NCI-H1417 treated with DMSO at 0.1 percent for 48 hours (cell line): Measurements from ENCODE around the gene TPST2.
"Not testable (repeated sequence)": the region's sequence is repeated elsewhere in the genome, so short reads cannot be mapped to it uniquely, and the experiment has no call there.

Experiments
- DNase-seq: peaks from one replicate; lab custom pipeline; 2025; lab: John Stamatoyannopoulos, UW

The TPST2 gene

GRCh38 chr22:26589845-26590736, at the start of gene TPST2:
Gene TPST2 (minus strand): TSS chr22:26590132. CDS start chr22:26541630, 48,502 bp downstream.
- no peak for DNase-seq

- DNase-seq, result no peak
Observed at GRCh38 chr22:26636296-26636695, 46.4 kb upstream of the TPST2 start.

- no peak for DNase-seq
Observed at GRCh38 chr22:26635117-26635516, 45.2 kb upstream of the TPST2 start.

GRCh38 chr22:26634189-26634588, 44.3 kb upstream of the TPST2 start:
- DNase-seq, result no peak

- DNase-seq, result no peak
Observed at GRCh38 chr22:26632422-26633155, 42.7 kb upstream of the TPST2 start.

- no peak for DNase-seq
Observed at GRCh38 chr22:26631282-26631681, 41.4 kb upstream of the TPST2 start.

- no peak for DNase-seq
Observed at GRCh38 chr22:26629988-26630761, 40.2 kb upstream of the TPST2 start.

- DNase-seq, result no peak
Observed at GRCh38 chr22:26624803-26625202, 34.9 kb upstream of the TPST2 start.

- no peak for DNase-seq
Observed at GRCh38 chr22:26623984-26624383, 34.1 kb upstream of the TPST2 start.

GRCh38 chr22:26621663-26622062, 31.7 kb upstream of the TPST2 start, which contains the start of gene CRYBA4:
Gene CRYBA4 (plus strand): TSS chr22:26621963. CDS start chr22:26622597, 634 bp downstream.
- no peak for DNase-seq

GRCh38 chr22:26620197-26620596, 30.3 kb upstream of the TPST2 start:
- DNase-seq, result no peak

- DNase-seq, result no peak
Observed at GRCh38 chr22:26619510-26619909, 29.6 kb upstream of the TPST2 start.

- DNase-seq, result no peak
Observed at GRCh38 chr22:26618455-26618854, 28.5 kb upstream of the TPST2 start.

- DNase-seq, result no peak
Observed at GRCh38 chr22:26617271-26618199, 27.6 kb upstream of the TPST2 start, which contains the start of gene CRYBB1. Gene CRYBB1 (minus strand): TSS chr22:26618027. CDS start chr22:26616319, 1,708 bp downstream.

GRCh38 chr22:26616650-26617049, 26.7 kb upstream of the TPST2 start:
- no peak for DNase-seq

GRCh38 chr22:26615830-26616435, 26.0 kb upstream of the TPST2 start:
- DNase-seq, result no peak

- no peak for DNase-seq
Observed at GRCh38 chr22:26615149-26615548, 25.2 kb upstream of the TPST2 start.

- no peak for DNase-seq
Observed at GRCh38 chr22:26614322-26614721, 24.4 kb upstream of the TPST2 start.

GRCh38 chr22:26613753-26614152, 23.8 kb upstream of the TPST2 start:
- DNase-seq, result not testable (repeated sequence)

GRCh38 chr22:26612652-26613051, 22.7 kb upstream of the TPST2 start:
- DNase-seq, result no peak

- no peak for DNase-seq
Observed at GRCh38 chr22:26610996-26611395, 21.1 kb upstream of the TPST2 start.
